Posterior vena cava (tissue), 2 donors: ENCODE data around the gene SEMA5B. TPM values are rescaled to one million over a fixed set of nuclear protein-coding genes. Genes with fewer than 3 reads are reported as not detected.

ENCODE experiments used
- DNase-seq: peaks from one replicate; pipeline ENCODE4 v3.0.0-alpha.2; 2020; ENCODE audit warnings: low spot score
- intact Hi-C, 2 donors: fragments of 100-400 bp; cut with DNase I; formaldehyde crosslinking; loops; one replicate each; pipeline versions ENCODE4 v1.14.1 to v1.14.2; 2022 to 2023
- total RNA-seq, 2 donors: library from RNA; stranded (reverse); fragmentation: NEBNext Ultra II Directional; extraction: Animal tissue kit (Norgen Biotek cat#: 25700); gene quantifications; one replicate each; pipeline ENCODE4 v1.2.1, GENCODE V29; 2021
- donor health status: DM: yes; HTN: yes; CAD: no.
- donor health status: DM: yes; HTN: yes; CAD: no.

Gene SEMA5B
- total RNA-seq, 2 donors from 2014 or later: 0.93 to 1.3 TPM

DNA sequence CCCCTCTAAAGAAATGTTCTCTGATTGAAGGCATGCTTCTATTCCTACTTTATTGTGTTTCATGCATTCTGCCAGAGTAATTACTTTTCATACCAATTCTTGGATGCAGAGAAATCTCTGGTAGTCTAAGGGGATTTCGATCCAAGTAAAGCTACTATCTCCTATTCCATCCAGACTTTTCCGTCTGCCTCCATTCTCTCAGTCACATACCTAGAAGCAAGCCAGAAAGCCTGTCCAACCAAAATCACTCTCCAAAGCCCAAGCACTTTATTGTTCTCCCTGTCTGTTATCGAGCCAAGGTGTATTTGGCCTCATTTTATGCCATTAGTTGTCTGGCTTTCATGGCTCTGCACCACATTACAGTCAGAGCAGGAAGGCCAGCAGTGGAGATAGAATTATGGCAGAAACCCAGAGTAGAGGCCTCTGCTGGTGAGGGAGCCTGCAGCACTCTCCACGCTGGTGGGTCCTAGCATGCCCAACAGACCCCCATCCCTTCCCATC is 136.8 kb downstream of the SEMA5B start:
- DNase-seq: no peak

DNA sequence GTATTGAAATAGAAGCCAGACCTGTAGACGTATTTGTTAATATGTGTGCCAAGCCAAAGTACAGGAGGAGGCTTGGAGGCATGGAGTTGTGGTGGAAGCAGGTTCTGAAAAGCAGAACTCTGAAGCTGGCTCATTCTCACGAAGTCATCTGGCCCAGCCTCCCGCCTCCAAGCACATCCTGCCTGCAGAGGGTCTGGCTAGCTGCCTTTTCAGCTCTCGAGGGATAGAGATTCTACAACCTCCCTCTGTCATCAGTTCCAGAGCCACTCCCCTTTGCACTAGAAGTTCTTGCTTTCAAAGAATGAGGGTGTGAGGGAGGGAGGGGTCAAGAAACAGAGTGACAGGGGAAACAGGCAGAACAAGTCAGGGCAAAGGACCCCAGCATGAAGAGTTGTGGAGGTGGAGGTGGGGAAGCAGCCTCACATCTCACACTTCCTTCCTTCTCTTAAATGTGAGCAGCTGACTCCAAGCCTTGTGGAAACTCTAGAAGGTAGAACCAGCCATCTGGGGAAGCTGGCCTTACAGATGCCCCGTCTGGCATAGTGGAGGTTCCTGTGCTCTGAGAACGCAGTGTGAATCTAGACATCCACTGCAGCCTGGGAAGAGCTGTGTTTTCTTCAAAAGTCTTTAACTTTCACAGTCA is 137.4 kb downstream of the SEMA5B start:
- intact Hi-C loops: no loop called here
- peak; percentile 91 for DNase-seq

More for the DNA sequence above, 136.8 kb downstream of the SEMA5B start:
- intact Hi-C loops: no loop called here

DNA sequence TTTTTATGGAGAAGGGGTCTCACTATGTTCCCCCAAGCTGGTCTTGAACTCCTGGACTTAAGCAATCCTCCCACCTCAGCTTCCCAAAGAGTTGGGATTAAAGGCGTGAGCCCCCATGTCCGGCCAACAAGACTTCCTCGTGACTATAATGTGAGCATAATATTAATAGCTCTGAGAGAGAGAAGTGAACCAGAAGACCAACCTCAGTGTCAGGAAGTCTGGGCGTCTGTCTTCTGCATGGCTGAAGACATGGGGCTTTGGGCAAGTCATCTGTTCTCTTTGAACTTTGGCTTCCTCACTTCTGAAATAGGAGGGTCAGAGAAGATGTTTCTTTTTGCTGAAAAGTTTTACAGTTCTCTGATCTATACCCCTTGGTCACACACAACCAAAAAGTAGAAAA is 140.6 kb downstream of the SEMA5B start:
- intact Hi-C loops: no loop called here
- DNase-seq: no peak

DNA sequence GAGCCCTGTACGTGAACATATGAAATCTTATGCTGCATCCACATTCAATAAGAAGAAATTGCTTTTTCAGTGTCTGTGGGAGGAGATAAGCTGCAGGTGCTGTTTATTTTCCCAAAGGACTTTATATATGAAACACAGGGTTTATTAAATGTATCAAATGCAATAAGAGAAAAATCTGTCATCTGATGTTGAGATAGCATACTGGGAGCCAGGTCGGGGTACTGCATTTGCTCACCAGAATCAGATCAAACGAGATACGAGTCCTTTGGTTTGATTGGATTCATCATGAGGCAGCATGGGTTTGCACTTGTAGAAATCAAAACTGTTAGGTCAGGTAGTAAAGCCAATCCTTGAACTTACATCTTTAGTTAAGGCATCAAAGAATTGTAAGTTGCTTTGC is 141.3 kb downstream of the SEMA5B start:
- intact Hi-C loops: no loop called here
- no peak for DNase-seq

DNA sequence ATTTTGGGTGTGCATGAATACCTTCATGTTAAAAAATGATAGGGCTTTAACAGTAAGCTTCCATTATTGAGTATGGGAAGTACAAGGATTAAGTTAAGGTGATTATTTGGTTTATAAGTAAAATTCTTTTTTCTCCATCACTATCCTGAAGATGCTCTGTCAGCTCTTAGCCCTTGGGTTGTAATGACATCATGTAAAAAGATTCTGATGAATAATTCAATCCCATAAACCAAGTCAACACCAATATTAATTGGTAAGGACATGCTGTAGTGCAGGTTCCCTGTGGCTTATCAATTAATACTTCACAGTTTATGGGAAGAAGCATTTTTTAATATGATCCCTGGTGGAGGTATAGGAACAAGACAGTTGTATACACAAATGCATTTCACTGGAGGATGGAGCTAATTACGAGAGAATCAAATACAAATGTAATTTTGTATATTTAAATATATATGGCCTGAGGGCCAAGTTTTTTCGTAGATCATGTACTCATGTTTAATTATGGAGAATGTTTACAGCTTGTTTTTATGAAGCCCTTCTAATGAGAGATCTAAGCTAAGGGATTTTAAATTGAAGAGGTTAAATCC is 145.1 kb downstream of the SEMA5B start:
- no peak for DNase-seq
- intact Hi-C loops: loop anchor here in 1 of 2 donors (1.0 kb wide), 1 partner anchor 24 kb away; no protein-coding TSS in a partner anchor

DNA sequence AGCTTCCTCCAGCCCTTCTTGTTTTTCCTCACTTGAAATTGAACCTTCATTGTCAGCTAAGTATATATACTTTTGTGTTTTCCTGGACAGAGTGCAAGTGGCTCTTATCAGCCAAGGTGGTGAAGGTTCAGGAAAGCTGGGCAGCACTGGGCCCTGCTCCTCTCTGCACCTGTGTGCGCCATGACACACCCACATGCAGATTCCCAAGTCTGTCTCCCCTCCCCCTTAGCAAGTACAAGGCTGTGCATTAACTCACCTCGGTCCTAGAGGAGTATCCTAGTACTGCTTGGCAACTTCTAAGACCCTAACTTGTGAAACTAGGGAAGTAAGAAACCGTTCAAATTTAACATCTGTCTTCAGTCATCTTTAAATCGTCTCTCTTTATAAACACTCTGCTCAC is 146.9 kb downstream of the SEMA5B start:
- intact Hi-C loops: no loop called here

DNA sequence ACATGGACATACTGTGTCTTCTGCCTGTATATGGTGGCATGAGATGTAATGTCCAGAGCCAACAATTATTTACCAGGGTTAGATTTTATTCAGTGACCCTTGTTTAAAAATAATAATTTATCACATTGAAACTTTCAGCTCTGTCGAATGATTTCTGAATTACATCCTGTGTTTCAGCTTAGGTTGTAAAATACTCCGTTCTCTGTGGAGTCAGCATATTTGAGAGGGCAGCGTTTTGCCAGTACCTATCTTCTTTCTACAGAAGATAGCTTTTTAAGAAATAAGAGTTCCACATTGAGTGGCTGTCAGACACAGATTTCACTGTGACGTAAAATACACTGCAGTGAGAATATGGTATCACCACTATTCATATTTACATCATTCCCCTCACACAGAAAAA is 147.4 kb downstream of the SEMA5B start:
- DNase-seq: no peak
- intact Hi-C loops: no loop called here

More for the DNA sequence above, 146.9 kb downstream of the SEMA5B start:
- no peak for DNase-seq

DNA sequence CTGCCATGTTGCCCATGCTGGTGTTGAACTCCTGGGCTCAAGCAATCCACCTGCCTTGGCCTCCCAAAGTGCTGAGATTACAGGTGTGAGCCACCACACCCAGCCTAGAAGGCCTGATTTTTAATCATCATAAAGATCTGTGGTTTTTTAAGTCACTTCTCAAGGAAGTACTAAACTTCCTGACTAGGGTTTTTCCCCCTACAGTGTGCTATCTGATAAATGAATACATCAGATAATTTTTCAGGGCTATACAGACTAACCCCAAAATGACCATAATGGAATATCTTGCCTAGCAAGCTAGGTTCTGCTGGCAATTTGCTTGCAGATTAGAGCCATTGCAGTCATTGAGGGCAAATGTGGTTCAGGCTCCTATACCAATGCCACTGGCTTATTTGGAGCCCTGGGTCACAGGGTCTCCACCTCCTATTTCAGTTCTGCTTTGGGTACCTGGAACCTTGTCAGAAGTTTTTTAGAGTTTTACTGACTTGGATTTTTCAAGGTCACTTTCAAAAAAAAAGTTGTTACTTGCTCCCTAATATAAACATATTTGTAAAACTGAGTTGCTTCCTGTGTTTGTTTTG is 151.9 kb downstream of the SEMA5B start:
- intact Hi-C loops: no loop called here
- no peak for DNase-seq

DNA sequence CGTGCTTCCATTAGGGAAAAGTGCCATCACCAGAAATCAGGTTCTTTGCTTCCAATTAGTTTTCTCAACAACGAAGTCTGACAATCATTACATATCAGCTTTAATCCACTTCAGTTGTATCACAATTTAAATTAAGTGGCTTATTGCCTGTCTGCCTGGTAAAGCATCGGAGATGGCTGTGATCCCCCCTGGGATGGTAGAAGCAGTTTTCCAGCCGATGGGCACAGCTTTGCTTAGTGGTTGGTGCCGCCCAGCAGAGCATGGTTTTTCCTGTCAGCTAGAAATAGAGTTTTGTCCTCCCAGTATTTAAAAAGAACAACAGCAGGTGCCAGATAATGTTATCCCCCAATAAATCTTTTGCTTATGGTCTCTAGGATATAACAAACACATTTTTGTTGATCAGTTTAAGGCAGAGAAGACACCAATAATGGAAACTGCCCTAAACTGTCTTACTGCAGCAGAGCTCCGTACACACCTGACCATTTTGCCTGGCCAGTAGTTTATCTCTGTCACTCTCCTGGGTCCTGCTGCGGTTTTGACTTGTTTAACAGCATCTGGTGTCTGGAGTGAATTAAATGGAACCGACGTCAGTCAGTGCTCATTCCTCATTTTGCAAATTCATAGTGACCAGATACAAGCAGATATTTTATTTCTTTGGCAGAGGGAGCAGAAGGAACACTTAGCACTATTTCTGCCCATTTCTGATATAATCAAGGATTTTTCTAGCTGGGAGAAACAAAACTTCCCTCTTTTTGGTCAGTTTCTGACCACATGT is 153.6 kb downstream of the SEMA5B start:
- no peak for DNase-seq
- intact Hi-C loops: loop anchor here in 1 of 2 donors (5.0 kb wide), 1 partner anchor 328 kb away; the partner anchor contains the start of gene SEC22A

DNA sequence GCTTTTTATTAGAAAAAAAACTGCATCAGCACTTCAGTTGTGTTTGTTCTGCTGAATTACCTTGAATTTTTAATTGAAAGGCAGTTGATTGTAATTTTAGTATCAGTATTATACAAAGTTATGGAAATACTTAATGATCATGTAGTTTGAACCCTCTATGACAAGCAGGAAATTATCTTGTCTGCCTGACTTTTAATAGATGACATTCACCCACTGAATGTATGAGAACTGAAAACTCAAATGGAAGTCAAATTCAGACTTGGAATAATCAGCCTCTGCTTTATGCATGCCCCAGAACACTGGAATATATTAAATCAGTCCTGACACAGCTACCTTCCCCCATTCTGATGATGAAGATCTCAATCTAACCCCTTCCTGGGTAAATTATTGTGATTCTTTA is 159.2 kb downstream of the SEMA5B start:
- intact Hi-C loops: no loop called here
- DNase-seq: no peak

DNA sequence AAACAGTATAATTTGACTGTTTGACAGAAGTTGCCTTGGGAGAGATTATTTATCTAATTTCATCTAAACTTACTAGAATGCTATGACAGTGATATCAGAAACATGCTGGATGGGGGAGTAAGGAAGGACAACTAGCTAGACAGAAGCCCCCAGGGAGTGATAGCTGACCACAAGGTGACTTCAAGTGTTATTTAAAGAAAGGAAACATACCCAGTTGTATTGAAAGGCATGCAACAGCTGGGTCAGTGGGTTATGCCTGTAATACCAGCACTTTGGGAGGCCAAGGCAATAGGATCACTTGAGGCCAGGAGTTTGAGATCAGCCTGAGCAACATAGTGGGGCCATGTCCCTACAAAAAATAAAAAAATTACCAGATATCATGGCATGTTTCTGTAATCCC is 163.1 kb downstream of the SEMA5B start:
- intact Hi-C loops: no loop called here
- no peak for DNase-seq

DNA sequence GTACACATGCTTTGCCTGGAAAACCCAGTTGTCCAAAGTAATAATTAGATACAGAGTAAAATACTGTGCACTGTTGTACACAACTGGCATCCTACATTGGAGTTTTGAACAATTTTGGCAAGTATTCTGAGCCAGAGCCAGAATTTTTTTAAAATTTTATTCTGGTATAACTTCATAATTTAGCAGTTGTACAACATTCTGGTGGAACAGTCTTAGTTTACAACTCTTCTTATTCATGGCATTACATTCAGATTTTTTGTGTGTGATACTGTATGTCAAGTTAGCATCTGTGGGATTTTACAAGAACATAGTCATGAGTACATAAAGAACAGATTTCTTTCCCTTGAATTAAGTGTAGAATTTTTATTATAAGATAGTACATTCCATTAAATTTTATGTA is 165.2 kb downstream of the SEMA5B start:
- no peak for DNase-seq
- intact Hi-C loops: no loop called here

Other genes with a start within 250 kb of the SEMA5B start
- gene HSPBAP1, start 233.9 kb downstream of the SEMA5B start, total RNA-seq: 1 to 10 TPM; 7.8 to 9.1 TPM
- gene SLC49A4, start 232.7 kb downstream of the SEMA5B start, total RNA-seq: 1 to 10 TPM; 7.0 to 7.5 TPM
- 10 to 100 TPM; 29.5 to 29.6 TPM for gene PDIA5, start 39.3 kb upstream of the SEMA5B start, total RNA-seq
- gene SEC22A, start 174.2 kb upstream of the SEMA5B start, total RNA-seq: 10 to 100 TPM; 14.9 to 18.1 TPM